Esophagus squamous epithelium (tissue), 5 donors: Measurements from ENCODE around the gene KCNN3. TPM values are rescaled to one million over a fixed set of nuclear protein-coding genes. Genes with fewer than 3 reads are reported as not detected.
A peak's percentile ranks its signal among the peaks of the same experiment; 100 is the strongest.

Experiments used
- DNase-seq: peaks from one replicate; lab custom pipeline; 2025; lab: John Stamatoyannopoulos, UW
- H3K27ac ChIP-seq, 4 donors: fragments of 200-600 bp; sonication (generic); one replicate each; pipeline ENCODE4 v1.5.1; 2016 to 2019; ENCODE audit warnings: mild to moderate bottlenecking in 1 of 4
- H3K27me3 ChIP-seq, 4 donors: fragments of 200-600 bp; sonication (generic); 1 replicate in 3 of 4; 2 replicates in 1 of 4; pipeline versions ENCODE4 v1.5.1 to v1.6.0; 2017 to 2021; ENCODE audit warnings: antibody characterized with exemption in 1 of 4
- H3K36me3 ChIP-seq, 3 donors: fragments of 200-600 bp; sonication (generic); one replicate each; pipeline ENCODE4 v1.5.1; 2016 to 2019
- H3K4me1 ChIP-seq, 3 donors: fragments of 200-600 bp; sonication (generic); one replicate each; pipeline ENCODE4 v1.5.1; 2017 to 2019
- H3K4me3 ChIP-seq, 4 donors: fragments of 200-600 bp; sonication (generic); 1 replicate in 3 of 4; 2 replicates in 1 of 4; pipeline ENCODE4 v1.5.1; 2016 to 2019; ENCODE audit warnings: mild to moderate bottlenecking in 2 of 4, moderate library complexity in 1 of 4
- H3K9me3 ChIP-seq, 3 donors: fragments of 200-600 bp; sonication (generic); one replicate each; pipeline ENCODE4 v1.5.1; 2016 to 2019
- CTCF ChIP-seq, 6 experiments: fragments of 450-650 bp in 4 of 6; fragments of 200-600 bp in 2 of 6; sonication (generic) in 2 of 6; IDR thresholded peaks; one replicate each; pipeline ENCODE4 v1.5.1; 2016 to 2019; ENCODE audit warnings: antibody characterized with exemption in 6 of 6, mild to moderate bottlenecking in 4 of 6, moderate library complexity in 4 of 6
- POLR2A ChIP-seq, 4 donors: fragments of 450-650 bp; IDR thresholded peaks; one replicate each; pipeline ENCODE4 v1.6.1; 2017; ENCODE audit warnings: antibody characterized with exemption in 4 of 4, mild to moderate bottlenecking in 4 of 4, moderate library complexity in 3 of 4
- WGBS, 2 donors: methylation state at CpG; one replicate each; pipeline ENCODE4 v1.1.5; 2018; 5-methylcytosine and 5-hydroxymethylcytosine counted together
- intact Hi-C: fragments of 100-400 bp; cut with DNase I; formaldehyde crosslinking; loops from one replicate; pipeline ENCODE4 v1.15.0; 2022
- total RNA-seq, 4 donors: library from RNA; depleted of rRNA; stranded (reverse); fragments of >200 nt; gene quantifications; one replicate each; pipeline ENCODE4 v1.1.0, GENCODE V29; 2016
- donor health status: DM: yes; HTN: yes; CAD: no.

Gene KCNN3
- total RNA-seq, 4 donors from 2014 or later = 0.08 to 1.7 (median 0.50) TPM

GRCh38 chr1:154669464-154670282 lies 200.4 kb downstream of the KCNN3 start:
- Histone ChIP-seq H3K4me1 (no peaks in the 10 kb centered on the region), H3K9me3 (no peaks in the 10 kb centered on the region), H3K36me3 (no peaks in the 10 kb centered on the region), H3K27me3 (no peaks in the 10 kb centered on the region), H3K27ac (no peak overlapping the region), H3K4me3 (no peak overlapping the region)
- peak; percentile 69 to 86 (median 74) for TF ChIP-seq CTCF (IDR thresholded peaks at IDR 0.05)
- TF ChIP-seq POLR2A (IDR thresholded peaks at IDR 0.05) = no peak
- intact Hi-C loops = no loop called here
- DNase-seq = no peak
- 57 to 62% methylated on average over 5 to 8 of the region's 9 CpGs for WGBS, 2 donors

DNA sequence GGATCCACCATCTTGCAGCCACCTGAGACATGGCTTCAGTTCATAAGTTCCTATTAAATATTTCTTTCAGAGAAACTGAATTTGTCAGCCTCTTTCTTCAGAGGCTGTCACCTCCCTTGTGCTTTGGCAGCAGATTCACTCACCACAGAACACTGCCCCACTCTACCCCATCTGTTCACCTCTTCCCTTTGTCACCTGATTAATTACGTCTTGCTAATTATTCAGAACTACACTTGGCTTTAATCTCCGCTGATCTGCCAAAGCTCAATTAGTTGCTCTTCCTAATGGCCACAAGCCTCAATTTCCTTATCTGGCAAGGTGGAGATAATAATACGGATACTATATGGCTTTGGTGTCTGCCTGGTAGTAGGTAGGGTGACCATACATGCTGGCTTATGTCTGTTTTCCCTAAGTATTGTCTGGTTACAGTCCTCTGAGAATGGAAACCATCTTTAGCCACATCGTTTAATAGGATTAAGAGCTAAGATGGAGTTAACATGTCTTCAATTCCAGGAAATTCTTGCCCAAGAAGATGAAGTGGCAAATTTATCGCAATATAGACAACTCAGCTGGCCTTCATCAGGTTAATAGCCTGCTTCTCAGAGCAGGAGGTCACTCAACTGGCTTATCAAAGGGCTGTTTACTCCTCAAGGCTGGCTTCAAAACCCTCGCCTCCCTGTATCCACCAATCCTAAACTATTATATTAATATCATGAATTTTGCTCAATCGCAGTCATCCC lies 203.9 kb downstream of the KCNN3 start:
- 77 to 81% methylated on average over 7 of the region's 7 CpGs for WGBS, 2 donors
- Histone ChIP-seq H3K27ac (no peak overlapping the region), H3K4me3 (no peak overlapping the region), H3K27me3 (peaks cover 0 to 2% (median 0%) of the 10 kb centered on the region in 4 donors), H3K9me3 (no peaks in the 10 kb centered on the region), H3K4me1 (no peaks in the 10 kb centered on the region), H3K36me3 (no peaks in the 10 kb centered on the region)
- DNase-seq = no peak
- intact Hi-C loops = no loop called here
- TF ChIP-seq CTCF (IDR thresholded peaks at IDR 0.05) (no peak), POLR2A (IDR thresholded peaks at IDR 0.05) (no peak)

- no peaks in the 10 kb centered on the region for H3K36me3 ChIP-seq
- H3K4me1 ChIP-seq = no peaks in the 10 kb centered on the region
- H3K27ac ChIP-seq = no peak overlapping the region
- no peak for TF ChIP-seq POLR2A (IDR thresholded peaks at IDR 0.05)
- no peak for TF ChIP-seq CTCF (IDR thresholded peaks at IDR 0.05)
- intact Hi-C loops = no loop called here
- H3K9me3 ChIP-seq = no peaks in the 10 kb centered on the region
- no peak for DNase-seq
- peaks cover 0 to 15% (median 0%) of the 10 kb centered on the region in 4 donors for H3K27me3 ChIP-seq
- no peak overlapping the region for H3K4me3 ChIP-seq
- WGBS, 2 donors = 58 to 62% methylated on average over 3 of the region's 3 CpGs
Observed at GRCh38 chr1:154664331-154665002, 205.6 kb downstream of the KCNN3 start.

GRCh38 chr1:154663471-154664060 lies 206.5 kb downstream of the KCNN3 start:
- no peaks in the 10 kb centered on the region for H3K36me3 ChIP-seq
- H3K27me3 ChIP-seq = peaks cover 0 to 24% (median 0%) of the 10 kb centered on the region in 4 donors
- no peak overlapping the region for H3K4me3 ChIP-seq
- 28 to 46% methylated on average over 2 of the region's 2 CpGs for WGBS, 2 donors
- DNase-seq = no peak
- intact Hi-C loops = no loop called here
- H3K27ac ChIP-seq = no peak overlapping the region
- H3K4me1 ChIP-seq = no peaks in the 10 kb centered on the region
- H3K9me3 ChIP-seq = no peaks in the 10 kb centered on the region
- TF ChIP-seq POLR2A (IDR thresholded peaks at IDR 0.05) (no peak), CTCF (IDR thresholded peaks at IDR 0.05) (no peak)
